NCI-H128 (cell line): ENCODE measurements around the gene DLG4.
A peak's percentile ranks its signal among the peaks of the same experiment; 100 is the strongest.

Source experiments
- DNase-seq: peaks from one replicate; lab custom pipeline; 2025; ENCODE audit not compliant: unreplicated experiment; lab: John Stamatoyannopoulos, UW

Gene DLG4

GRCh38 chr17:7215652-7216180 is 3.9 kb downstream of the DLG4 start:
- DNase-seq: no peak

DNA sequence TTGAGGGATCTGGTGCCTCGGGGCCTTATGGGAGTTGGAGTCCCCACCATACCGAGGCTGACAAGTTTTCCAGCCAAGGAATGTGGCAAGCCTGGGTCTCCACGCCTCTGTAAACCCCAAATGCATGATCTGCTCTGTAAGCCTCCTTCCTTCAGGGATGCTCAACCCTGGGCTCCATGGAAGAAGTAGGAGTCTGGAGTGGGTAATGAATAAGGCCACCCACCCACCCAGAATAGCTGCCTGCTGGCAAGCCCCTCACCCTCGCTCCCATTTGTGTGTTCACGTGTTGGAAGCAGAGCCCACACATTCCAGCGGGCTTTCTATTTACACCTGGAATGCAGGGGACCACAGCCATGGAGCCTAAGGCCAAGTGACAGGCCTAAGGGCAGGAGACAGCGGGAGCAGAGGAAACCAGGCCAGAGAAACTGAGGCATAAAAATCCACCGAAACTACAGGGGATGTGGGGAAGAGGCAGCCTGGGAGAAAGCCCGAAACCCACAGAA is 4.4 kb downstream of the DLG4 start:
- DNase-seq: peak; percentile 55

DNA sequence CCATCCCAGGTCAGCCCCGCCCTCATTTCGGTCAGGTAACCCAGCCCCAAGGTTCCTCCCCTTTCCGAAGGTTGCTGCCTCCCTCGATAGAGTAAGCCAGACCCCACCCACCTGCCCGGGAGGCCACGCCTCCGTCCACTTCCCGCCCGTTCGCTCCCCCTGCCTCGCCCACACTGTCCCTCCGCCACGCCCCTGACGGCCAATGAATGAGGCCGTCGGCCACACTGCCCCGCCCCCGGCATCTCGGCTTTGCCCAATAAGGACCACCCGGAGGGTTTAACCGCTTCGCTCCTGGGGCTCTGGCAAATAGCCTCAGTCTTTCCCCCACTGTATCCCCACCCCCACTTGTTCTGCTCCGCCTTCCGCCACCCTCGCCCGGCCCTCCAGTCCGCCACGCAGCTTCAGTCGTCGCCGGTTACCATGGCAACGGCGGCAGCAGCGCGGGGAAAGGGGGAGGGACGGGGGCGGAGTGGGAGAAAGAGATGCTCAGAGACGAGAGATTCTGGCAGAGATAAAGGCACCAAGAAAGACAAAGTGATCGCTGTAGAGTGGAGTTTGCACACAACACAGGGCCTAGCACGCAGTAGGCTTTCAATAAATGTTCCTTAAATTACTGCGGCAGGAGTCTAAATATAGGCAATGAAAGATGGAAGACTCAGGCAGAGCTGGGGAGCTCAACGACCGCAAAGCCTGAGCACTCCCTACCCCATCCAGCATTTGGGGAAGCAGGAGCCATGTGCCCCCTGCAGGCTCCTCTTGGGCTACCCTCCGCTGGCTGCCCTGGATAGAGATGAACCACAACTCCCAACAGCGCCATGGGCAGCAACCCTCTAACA is 5.1 kb downstream of the DLG4 start:
- peak; percentile 93 for DNase-seq

DNA sequence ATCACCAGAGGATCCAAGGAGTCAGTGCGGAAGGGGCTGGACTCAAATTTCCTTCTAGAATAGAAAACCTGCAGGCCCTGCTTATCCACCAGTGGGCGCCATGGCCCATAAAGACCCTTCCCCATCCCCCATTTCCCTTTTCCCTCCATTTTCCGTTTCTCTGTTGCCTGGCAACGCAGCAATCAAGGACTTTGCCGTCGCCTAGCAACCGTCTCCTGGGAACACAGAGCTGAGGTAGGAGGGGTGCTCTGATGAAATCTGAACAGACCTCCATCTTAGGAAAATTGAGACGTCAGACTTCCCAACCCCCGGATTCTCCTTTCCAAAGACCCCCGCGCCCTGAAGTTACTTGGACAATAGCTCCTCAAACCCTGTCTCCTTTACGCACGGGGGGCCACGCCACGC is 5.7 kb downstream of the DLG4 start:
- DNase-seq: peak; percentile 91

DNA sequence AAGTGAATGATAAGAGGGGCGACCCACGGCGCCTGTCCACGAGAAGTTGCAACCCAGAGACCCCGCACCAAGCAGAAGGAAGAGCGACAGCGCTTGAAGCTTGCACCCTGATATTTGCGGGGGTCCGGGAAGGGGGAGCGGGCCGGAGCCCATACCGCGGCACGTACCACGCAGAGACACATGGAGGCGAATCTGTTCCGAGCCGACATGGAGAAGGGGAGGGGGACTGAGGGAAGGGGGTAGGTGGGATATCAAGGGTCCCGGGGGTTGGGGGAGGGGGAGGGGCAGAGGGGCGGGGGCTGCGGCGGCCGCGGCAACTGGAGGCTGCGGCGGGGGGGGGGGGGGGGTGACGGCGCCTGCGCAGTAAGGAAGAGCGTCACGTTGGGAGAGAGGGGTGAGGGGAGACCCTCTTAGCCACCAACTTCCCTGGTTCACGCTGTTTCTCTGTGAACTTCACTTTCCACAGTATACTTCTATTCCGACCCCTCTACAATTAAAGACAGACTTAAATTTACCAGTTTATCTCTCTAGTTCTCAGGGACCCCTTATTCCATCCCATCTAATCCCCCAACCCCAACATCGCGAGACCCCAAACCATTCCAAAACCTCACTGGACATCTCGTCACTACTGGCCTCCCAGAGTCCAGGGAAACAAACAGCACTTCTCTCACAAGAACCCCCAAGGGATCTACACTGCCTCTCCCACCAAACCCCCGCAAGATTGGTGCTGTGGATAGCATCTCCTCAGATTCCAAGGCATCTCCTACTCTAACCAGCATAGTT is 8.0 kb downstream of the DLG4 start:
- no peak for DNase-seq

DNA sequence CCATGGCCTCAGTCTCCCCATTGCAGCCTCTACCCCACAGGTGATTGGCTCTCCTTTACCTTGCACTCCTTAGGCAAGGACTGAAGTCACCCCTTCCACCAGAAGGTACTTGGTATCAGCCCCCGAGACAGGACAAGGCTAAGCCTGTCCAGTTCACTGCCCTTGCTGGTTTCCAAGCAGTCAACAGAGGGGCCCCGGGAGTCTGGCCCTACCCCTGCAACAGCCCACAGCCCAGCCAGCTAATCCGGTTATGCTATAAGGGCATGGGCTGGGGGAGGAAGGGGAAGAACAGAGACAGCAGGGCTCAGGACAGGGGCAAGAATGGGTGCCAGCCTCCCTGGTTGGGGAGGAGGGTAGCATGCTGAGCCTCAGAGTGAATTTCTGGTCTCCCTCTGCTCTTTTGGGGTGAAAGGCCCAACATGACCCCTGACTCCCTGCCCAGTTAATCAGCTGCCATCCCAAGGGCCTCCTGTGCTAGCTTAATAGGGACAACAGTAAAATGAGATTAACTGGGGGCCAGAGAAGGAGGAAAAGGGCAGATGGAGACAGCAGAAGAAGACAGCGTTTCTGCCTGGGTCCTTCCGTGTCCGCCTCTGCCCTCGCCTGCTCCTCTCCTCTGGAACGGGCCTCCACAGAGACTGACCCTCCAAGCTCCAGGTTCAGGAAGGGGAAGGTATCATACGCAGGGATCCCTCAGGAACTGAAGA is 10.7 kb downstream of the DLG4 start:
- DNase-seq: no peak

DNA sequence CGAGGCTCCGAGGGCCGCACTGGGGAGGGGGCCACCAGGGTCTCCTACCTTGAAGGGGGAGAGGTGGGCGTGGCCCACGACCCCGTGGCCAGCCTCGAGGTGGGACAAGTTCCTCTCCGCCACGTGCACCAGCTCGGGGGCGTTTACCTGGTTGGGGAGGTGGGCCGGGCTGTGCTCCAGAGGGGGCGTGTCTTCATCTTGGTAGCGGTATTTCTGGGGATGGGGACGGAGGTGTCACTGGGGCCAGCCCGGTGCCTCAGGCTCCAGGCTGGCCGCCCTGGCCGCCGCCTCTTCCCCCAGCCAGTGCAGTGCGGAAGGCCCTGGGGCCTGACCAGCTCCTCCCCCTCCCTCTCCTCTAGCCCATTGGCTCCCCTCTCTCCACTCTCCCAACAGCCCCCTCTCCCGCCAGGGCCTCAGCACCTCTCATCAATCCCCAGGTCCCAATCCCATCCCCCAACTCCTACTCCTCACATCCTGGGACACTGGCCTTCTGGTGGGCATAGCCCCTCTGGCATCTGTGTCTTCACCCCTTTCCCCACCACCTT is 11.5 kb downstream of the DLG4 start:
- DNase-seq: no peak

GRCh38 chr17:7207120-7208001 is 12.3 kb downstream of the DLG4 start:
- no peak for DNase-seq

- DNase-seq: no peak
Observed at GRCh38 chr17:7205561-7205960, 14.1 kb downstream of the DLG4 start.

DNA sequence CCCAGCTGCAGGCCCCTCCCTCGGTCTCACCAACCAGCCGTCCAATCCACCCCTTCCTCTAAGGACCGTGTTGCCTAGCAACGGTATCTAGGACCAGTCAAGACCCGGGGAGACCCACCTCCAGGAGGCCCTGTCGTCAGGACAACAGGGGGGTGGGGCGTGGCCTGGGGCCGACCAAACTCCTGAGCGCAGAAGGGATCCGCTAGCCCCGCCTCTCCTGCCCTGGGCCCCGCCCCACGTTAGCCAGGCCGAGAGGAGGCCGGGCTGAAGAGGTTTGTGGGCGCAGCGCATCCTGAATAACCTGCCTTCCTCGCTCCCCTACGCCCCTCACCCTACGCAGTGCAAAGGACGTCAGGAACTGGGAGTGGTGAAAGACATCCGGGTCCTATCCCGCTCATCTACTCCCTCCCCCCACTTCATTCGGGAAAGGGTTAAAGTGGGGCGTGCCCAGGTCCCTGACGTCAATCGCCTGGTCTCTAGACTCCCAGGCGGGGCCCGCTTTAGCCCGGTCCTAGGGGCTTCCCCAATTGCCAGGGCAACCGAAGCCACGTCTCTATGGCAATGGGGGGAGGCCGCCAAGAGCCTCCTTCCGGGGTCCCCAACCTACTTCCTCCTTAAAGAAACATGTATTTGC is 14.7 kb downstream of the DLG4 start:
- peak; percentile 92 for DNase-seq

GRCh38 chr17:7204336-7204735 is 15.3 kb downstream of the DLG4 start:
- DNase-seq: peak; percentile 38

GRCh38 chr17:7203391-7203790 is 16.2 kb downstream of the DLG4 start:
- no peak for DNase-seq

GRCh38 chr17:7196651-7197401 is 22.8 kb downstream of the DLG4 start:
- DNase-seq: no peak

DNA sequence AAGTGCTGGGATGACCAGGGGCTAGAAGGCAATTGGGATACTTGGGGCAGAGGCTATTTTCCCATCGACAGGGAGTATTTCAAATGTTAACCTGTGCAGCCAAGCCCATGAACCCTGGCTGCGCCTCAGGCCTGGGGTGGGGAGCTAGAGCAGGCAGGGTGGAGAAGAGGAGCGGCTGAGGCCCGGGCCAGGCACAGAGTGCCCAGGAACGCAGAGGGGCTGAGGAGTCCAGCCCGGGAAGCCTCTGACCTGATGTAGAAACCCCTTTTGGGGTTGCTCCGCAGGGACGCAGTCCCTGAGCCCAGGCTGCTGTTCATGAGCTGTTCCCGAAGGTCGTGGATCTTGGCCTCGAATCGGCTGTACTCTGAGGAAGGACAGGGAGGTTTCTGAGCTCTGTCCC is 23.7 kb downstream of the DLG4 start:
- DNase-seq: no peak

DNA sequence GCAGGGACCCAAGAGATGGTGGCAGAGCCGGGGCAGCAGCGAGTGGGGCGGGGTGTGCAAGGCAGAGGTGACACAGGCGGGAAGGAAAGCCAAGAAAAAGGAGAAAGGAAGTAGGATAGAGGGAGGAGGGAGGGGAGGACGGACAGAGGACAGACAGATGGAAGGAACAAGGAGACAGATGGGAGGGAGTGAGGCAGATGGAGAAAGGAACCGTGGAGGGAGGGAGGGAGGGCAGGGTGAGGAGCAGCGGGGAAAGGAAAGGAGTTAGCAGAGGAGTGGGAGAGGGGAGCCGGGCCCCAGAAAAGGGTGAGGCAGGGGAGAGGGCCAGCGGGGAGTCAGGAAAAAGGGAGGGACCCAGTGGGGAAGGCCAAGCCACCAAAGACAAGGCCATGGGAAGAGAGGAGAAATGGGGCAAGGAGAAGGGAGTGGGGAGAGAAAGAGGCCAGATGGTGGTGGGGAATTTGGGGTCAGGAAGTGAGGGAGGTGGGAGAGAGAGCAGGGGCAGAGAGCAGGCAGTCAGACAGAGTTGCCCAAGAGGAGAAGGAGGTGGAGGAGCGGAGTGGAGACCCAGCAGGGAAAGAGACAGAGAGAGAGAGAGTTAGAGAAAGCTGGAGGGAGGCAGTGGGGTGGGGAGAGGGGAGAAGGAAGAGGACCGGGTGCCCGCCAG is 27.2 kb downstream of the DLG4 start:
- no peak for DNase-seq

DNA sequence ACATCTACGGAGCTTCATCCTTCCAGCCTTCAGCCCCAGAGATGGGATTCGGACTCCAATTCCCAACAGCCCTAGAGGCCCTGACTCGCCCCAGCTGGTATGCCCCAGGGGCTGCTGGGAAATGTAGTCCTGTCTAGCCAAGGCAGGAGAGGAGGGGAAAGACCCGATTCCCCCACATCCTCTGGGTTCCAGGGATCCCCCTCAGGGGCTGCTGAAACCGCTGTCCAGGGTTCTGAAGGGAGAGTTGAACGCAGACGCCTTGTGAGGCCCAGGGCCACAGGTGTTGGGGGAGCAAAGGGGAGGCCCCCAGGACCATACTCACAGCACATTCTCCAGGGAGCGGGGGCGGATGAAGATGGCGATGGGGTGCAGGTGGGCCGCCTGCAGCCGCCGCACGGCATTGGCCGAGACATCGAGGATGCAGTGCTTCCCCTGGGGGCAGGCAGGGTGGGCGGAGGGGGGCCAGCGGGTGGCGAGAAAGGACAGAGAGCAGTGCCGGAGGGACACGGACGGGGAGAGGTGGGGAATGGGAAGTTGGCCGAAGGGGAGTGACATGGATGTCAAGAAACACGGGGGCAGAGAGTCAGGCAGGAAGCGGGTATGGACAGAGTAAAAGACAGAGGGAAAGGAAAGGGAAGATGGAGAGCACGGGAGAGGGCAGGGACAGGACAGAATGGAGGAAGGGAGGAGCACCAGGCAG is 27.9 kb downstream of the DLG4 start:
- DNase-seq: no peak

GRCh38 chr17:7191069-7191468 is 28.6 kb downstream of the DLG4 start:
- DNase-seq: no peak
